K562 (cell line): ENCODE results near the gene TTYH2. TPM values are rescaled to one million over a fixed set of nuclear protein-coding genes. Genes with fewer than 3 reads are reported as not detected.

Experiments
- ATAC-seq: fragments of 200-7000 bp; cut with Tn5 transposase; 3 replicates; pipeline ENCODE4 v1.9.1; 2020; ENCODE audit warnings: moderate library complexity
- BruUV-seq: library from RNA; stranded (reverse); fragments of 400-500 nt; replicated peaks from 2 replicates; lab custom pipeline; 2021; lab: Mats Ljungman, UMichigan
- CTCF ChIA-PET: fragments of 300-600 bp; formaldehyde crosslinking; extraction: SDS; loops from one replicate; lab custom pipeline; 2021; ENCODE audit warnings: low intra/inter-chr PET ratio; lab: Yijun Ruan, JAX
- POLR2A ChIA-PET: fragments of 300-600, 350-650 bp; sonication (Branson Sonifier 250); formaldehyde crosslinking; extraction: SDS; loops from one replicate; lab custom pipeline; 2021; ENCODE audit warnings: antibody characterized with exemption, inconsistent platforms; lab: Yijun Ruan, JAX
- DNase-seq, 4 experiments: peaks; one replicate each; pipeline versions ENCODE4 v3.0.0 to v3.0.0-alpha.2; 2011 to 2018; ENCODE audit warnings: low spot score in 3 of 4, mixed read lengths in 3 of 4; ENCODE audit errors: extremely low read depth in 1 of 4
- FAIRE-seq: peaks from 2 replicates; lab custom pipeline; 2011; peaks lifted over from hg19 to GRCh38; lab: Jason Lieb, UNC
- H2AFZ ChIP-seq: 2 replicates; pipeline ENCODE4 v1.6.0; 2011; ENCODE audit warnings: low read depth, low read length, control low read depth, inconsistent platforms
- H3K27ac ChIP-seq: fragments of 200-600 bp; 3 replicates; pipeline ENCODE4 v1.8.0; 2011; ENCODE audit warnings: low read depth, mild to moderate bottlenecking, control low read depth, inconsistent platforms, low read length, moderate library complexity, mixed read lengths; ENCODE audit errors: extremely low read depth
- H3K27me3 ChIP-seq, 2 experiments: fragments of 300-600 bp in 1 of 2; 2 replicates in 1 of 2; 3 replicates in 1 of 2; pipeline versions ENCODE4 v1.6.0 to v1.8.0; 2011; ENCODE audit warnings: inconsistent platforms in 2 of 2, low read length in 2 of 2, mild to moderate bottlenecking in 1 of 2, mixed read lengths in 1 of 2, moderate library complexity in 1 of 2; ENCODE audit not compliant: control insufficient read depth in 2 of 2, insufficient read depth in 2 of 2
- H3K36me3 ChIP-seq: fragments of 300-600 bp; 3 replicates; pipeline ENCODE4 v1.8.0; 2011; ENCODE audit warnings: mild to moderate bottlenecking, low read length, inconsistent platforms; ENCODE audit not compliant: control insufficient read depth, insufficient read depth
- H3K4me1 ChIP-seq, 2 experiments: fragments of 200-600 bp in 1 of 2; replicated peaks in 1 of 2; 2 replicates in 1 of 2; 3 replicates in 1 of 2; pipeline versions ENCODE4 v1.5.1 to v1.8.0; 2011; ENCODE audit warnings: inconsistent platforms in 2 of 2, low read length in 2 of 2, mild to moderate bottlenecking in 1 of 2, mixed read lengths in 1 of 2, moderate library complexity in 1 of 2; ENCODE audit not compliant: control insufficient read depth in 2 of 2, insufficient read depth in 2 of 2
- H3K4me2 ChIP-seq: 2 replicates; pipeline ENCODE4 v1.6.1; 2011; ENCODE audit warnings: low read length, control low read depth, inconsistent platforms, mixed read lengths; ENCODE audit not compliant: insufficient read depth
- H3K4me3 ChIP-seq: fragments of 200-600 bp; sonication (generic), shearing (Covaris generic); 2 replicates; pipeline ENCODE4 v1.5.1; 2016; ENCODE audit warnings: control low read depth, inconsistent platforms
- H3K79me2 ChIP-seq: fragments of 200-600 bp; 3 replicates; pipeline ENCODE4 v1.8.0; 2011; ENCODE audit warnings: low read length, inconsistent platforms; ENCODE audit not compliant: control insufficient read depth, insufficient read depth
- H3K9ac ChIP-seq, 2 experiments: 2 replicates each; pipeline versions ENCODE4 v1.6.0 to v1.6.1; 2011; ENCODE audit warnings: low read depth in 2 of 2, low read length in 2 of 2, control low read depth in 1 of 2, inconsistent platforms in 1 of 2, mild to moderate bottlenecking in 1 of 2, mixed read lengths in 1 of 2; ENCODE audit not compliant: insufficient read depth in 1 of 2
- H3K9me1 ChIP-seq: one replicate; pipeline ENCODE4 v1.6.0; 2011; ENCODE audit warnings: inconsistent platforms, mild to moderate bottlenecking, low read length, moderate library complexity; ENCODE audit not compliant: control insufficient read depth, insufficient read depth
- H3K9me3 ChIP-seq: replicated peaks from 2 replicates; pipeline ENCODE4 v1.5.1; 2011; ENCODE audit warnings: low read depth, low read length, inconsistent platforms; ENCODE audit not compliant: control insufficient read depth, insufficient read depth
- H4K20me1 ChIP-seq: replicated peaks from 2 replicates; pipeline ENCODE4 v1.6.1; 2011; ENCODE audit warnings: low read length, inconsistent platforms, mixed read lengths; ENCODE audit not compliant: control insufficient read depth, insufficient read depth
- CHCHD3 ChIP-seq: fragments of 250-450 bp; sonication (Bioruptor Pico); IDR thresholded peaks from 2 replicates; pipeline ENCODE4 v2.1.2; 2022; ENCODE audit warnings: mild to moderate bottlenecking
- GATA2 ChIP-seq: sonication (generic); formaldehyde crosslinking; IDR thresholded peaks from 2 replicates; pipeline ENCODE4 v1.4.0; 2020; ENCODE audit warnings: mild to moderate bottlenecking, missing genetic modification reagents
- HEY1 ChIP-seq: fragments of 250-450 bp; sonication (Bioruptor Pico); IDR thresholded peaks from 2 replicates; pipeline ENCODE4 v1.5.0; 2020; ENCODE audit warnings: mild to moderate bottlenecking, moderate library complexity, borderline replicate concordance
- HNRNPH1 ChIP-seq: fragments of 200-400 bp; formaldehyde crosslinking; optimal IDR thresholded peaks from 2 replicates; pipeline ENCODE3; 2017; ENCODE audit warnings: low read depth, mild to moderate bottlenecking, low read length, moderate library complexity
- MEIS2 ChIP-seq: fragments of 450-650 bp; IDR thresholded peaks from 2 replicates; pipeline ENCODE4 v1.6.1; 2014; ENCODE audit warnings: mild to moderate bottlenecking; ENCODE audit not compliant: partially characterized antibody
- NFE2L1 ChIP-seq: fragments of 450-650 bp; IDR thresholded peaks from 2 replicates; pipeline ENCODE4 v1.6.1; 2016; ENCODE audit warnings: missing genetic modification characterization, low read depth, mild to moderate bottlenecking, missing compliant biosample characterization, moderate library complexity, borderline replicate concordance
- NR2F6 ChIP-seq: fragments of 450-650 bp; formaldehyde crosslinking; IDR thresholded peaks from 2 replicates; pipeline ENCODE4 v1.4.0; 2020; ENCODE audit warnings: mild to moderate bottlenecking
- PHB2 ChIP-seq: fragments of 450-650 bp; IDR thresholded peaks from 2 replicates; pipeline ENCODE4 v1.6.1; 2017; ENCODE audit warnings: low read depth
- POLR2B ChIP-seq: fragments of 450-650 bp; IDR thresholded peaks from 2 replicates; pipeline ENCODE4 v1.6.1; 2018; ENCODE audit warnings: low read depth; ENCODE audit not compliant: partially characterized antibody
- POU5F1 ChIP-seq: fragments of 150-350 bp; IDR thresholded peaks from 2 replicates; pipeline ENCODE4 v1.6.1; 2014; ENCODE audit warnings: borderline replicate concordance, low read length, low read depth, mild to moderate bottlenecking; ENCODE audit not compliant: partially characterized antibody
- RFX5 ChIP-seq: IDR thresholded peaks from 2 replicates; pipeline ENCODE4 v1.6.1; 2011; ENCODE audit warnings: low read depth, mild to moderate bottlenecking, improper control_type of control experiment, low read length
- XRCC5 ChIP-seq: fragments of 200-400 bp; formaldehyde crosslinking; IDR thresholded peaks from 2 replicates; pipeline ENCODE4 v1.6.1; 2017; ENCODE audit warnings: low read depth, mild to moderate bottlenecking, low read length
- YY1 ChIP-seq, 3 experiments: IDR thresholded peaks; 2 replicates each; pipeline ENCODE4 v1.6.1; 2011; ENCODE audit warnings: low read length in 2 of 3, mild to moderate bottlenecking in 2 of 3, moderate library complexity in 2 of 3, borderline replicate concordance in 1 of 3, control low read depth in 1 of 3, low read depth in 1 of 3; ENCODE audit not compliant: insufficient read depth in 3 of 3, insufficient replicate concordance in 2 of 3, control insufficient read depth in 1 of 3, insufficient read length in 1 of 3; ENCODE audit errors: extremely low read depth in 1 of 3
- ZBED1 ChIP-seq: IDR thresholded peaks from 2 replicates; pipeline ENCODE4 v1.6.1; 2014
- ZNF121 ChIP-seq: sonication (generic); formaldehyde crosslinking; conservative IDR thresholded peaks from 2 replicates; pipeline ENCODE4 v1.8.0; 2022; ENCODE audit warnings: missing genetic modification reagents
- ZNF165 ChIP-seq: fragments of 250-450 bp; sonication (Bioruptor Pico); IDR thresholded peaks from 2 replicates; pipeline ENCODE4 v1.4.0; 2020; ENCODE audit warnings: borderline replicate concordance
- ZNF184 ChIP-seq: sonication (generic); formaldehyde crosslinking; IDR thresholded peaks from 2 replicates; pipeline ENCODE4 v1.5.0; 2020; ENCODE audit warnings: missing genetic modification reagents
- ZNF212 ChIP-seq: fragments of 450-650 bp; formaldehyde crosslinking; IDR thresholded peaks from 2 replicates; pipeline ENCODE4 v1.4.0; 2020; ENCODE audit warnings: mild to moderate bottlenecking
- whole genome bisulfite sequencing: fragments of 100-300 bp; shearing (Covaris generic); methylation state at CpG from one replicate; pipeline ENCODE4 v1.1.6; 2016; ENCODE audit warnings: low coverage, mixed read lengths; ENCODE audit not compliant: insufficient coverage; ENCODE audit errors: missing lambda C conversion rate; 5-methylcytosine and 5-hydroxymethylcytosine counted together
- in situ Hi-C: fragments of 300-500 bp; cut with MboI; formaldehyde crosslinking; loops from 4 replicates; pipeline ENCODE4 v1.15.0; 2018; ENCODE audit warnings: inconsistent platforms, mixed read lengths
- intact Hi-C: fragments of 100-400 bp; cut with micrococcal nuclease; formaldehyde crosslinking; loops from 2 replicates; pipeline ENCODE4 v1.14.2; 2022
- polyA plus RNA-seq, 8 experiments: library from polyadenylated mRNA; depleted of rRNA in 4 of 8; stranded (reverse) in 5 of 8; unstranded in 3 of 8; fragments of >200 nt; fragmentation: Nextera tagmentation in 2 of 8; fragmentation: Illumina TruSeq in 1 of 8; extraction: Ambion mirVana in 2 of 8; extraction: Trizol in 1 of 8; gene quantifications; 2 replicates each; pipeline versions ENCODE4 v1.2.1 to v1.2.3, GENCODE V29; 2011 to 2014; ENCODE audit warnings: inconsistent platforms in 1 of 8, missing spikeins in 1 of 8
- total RNA-seq, 7 experiments: library from RNA; depleted of rRNA in 6 of 7; stranded (reverse); fragments of >200 nt in 6 of 7; fragmentation: Illumina TruSeq in 2 of 7; extraction: Trizol in 2 of 7; gene quantifications; 2 replicates each; pipeline versions ENCODE4 v1.2.1 to v1.2.3, GENCODE V29; 2011 to 2021; ENCODE audit warnings: low replicate concordance in 1 of 7
- TF ChIP-seq, protein P1 (sequence below): sonication (generic); formaldehyde crosslinking; IDR thresholded peaks from 2 replicates; pipeline ENCODE4 v1.8.0; 2022; ENCODE audit warnings: mild to moderate bottlenecking, missing genetic modification reagents

TTYH2 gene
- total and polyA plus RNA-seq, 9 of the 15 experiments (the other 6 are each of a cell fraction or from before 2014, with no cell fraction given): 0.03 to 2.0 (median 0.91) TPM

DNA sequence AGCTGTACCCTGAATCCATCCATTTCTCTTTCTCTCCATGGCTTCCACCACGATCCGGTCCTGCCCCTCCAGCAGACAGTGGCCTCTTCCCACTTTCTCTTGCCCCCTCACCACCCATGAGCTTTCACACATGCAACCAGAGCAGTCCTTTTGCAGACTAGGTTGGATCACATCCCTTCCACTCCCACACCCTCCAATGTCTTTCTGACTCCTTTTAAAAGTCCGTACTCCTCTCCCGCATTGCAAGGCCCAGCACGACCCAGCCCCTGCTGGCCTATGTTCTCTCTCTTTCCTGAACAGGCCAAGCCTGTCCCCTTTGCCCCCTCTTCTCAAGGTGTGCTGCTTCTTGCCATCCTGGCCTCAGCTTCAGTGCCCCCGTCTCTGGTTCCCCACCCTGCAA lies 38.2 kb downstream of the TTYH2 start:
- Histone ChIP-seq H3K9ac (peak overlapping the region in 1 of 2 experiments; percentile 58; a peak in 2 of 4 replicates), H3K9me1 (no peaks in the 10 kb centered on the region), H2AFZ (no peak overlapping the region), H3K79me2 (no peaks in the 10 kb centered on the region)
- no peak for FAIRE-seq
- WGBS: 16% methylated on average over 6 of the region's 6 CpGs
- no peak for TF ChIP-seq YY1 (IDR thresholded peaks at IDR 0.05; ENCODE audit: borderline replicate concordance in 1 of 3, control insufficient read depth in 1 of 3, extremely low read depth in 1 of 3, insufficient read depth in 3 of 3, insufficient read length in 1 of 3, insufficient replicate concordance in 2 of 3, low read depth in 1 of 3, low read length in 2 of 3)
- TF ChIP-seq ZBED1: no peak
- TF ChIP-seq POU5F1: no peak
- no peak for TF ChIP-seq GATA2
- no peak for TF ChIP-seq ZNF184 (CRISPR knock-in tag)
- no peak for TF ChIP-seq ZNF212 (CRISPR knock-in tag)
- no peak for TF ChIP-seq ZNF165 (CRISPR knock-in tag)
- TF ChIP-seq NFE2L1 (tag): no peak
- TF ChIP-seq RFX5: no peak
- no peak for TF ChIP-seq ZNF121
- no peak for TF ChIP-seq PHB2
- no peak for TF ChIP-seq XRCC5
- no peak for TF ChIP-seq HEY1 (CRISPR knock-in tag)
- no peak for TF ChIP-seq CHCHD3
- TF ChIP-seq MEIS2: no peak
- TF ChIP-seq POLR2B: no peak
- TF ChIP-seq NR2F6 (CRISPR knock-in tag): no peak
- TF ChIP-seq, protein P1, sequence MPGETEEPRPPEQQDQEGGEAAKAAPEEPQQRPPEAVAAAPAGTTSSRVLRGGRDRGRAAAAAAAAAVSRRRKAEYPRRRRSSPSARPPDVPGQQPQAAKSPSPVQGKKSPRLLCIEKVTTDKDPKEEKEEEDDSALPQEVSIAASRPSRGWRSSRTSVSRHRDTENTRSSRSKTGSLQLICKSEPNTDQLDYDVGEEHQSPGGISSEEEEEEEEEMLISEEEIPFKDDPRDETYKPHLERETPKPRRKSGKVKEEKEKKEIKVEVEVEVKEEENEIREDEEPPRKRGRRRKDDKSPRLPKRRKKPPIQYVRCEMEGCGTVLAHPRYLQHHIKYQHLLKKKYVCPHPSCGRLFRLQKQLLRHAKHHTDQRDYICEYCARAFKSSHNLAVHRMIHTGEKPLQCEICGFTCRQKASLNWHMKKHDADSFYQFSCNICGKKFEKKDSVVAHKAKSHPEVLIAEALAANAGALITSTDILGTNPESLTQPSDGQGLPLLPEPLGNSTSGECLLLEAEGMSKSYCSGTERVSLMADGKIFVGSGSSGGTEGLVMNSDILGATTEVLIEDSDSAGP (CRISPR knock-in tag): no peak
- no peak for TF ChIP-seq HNRNPH1
- TF ChIP-seq, all 486 proteins: peak for 0
- Histone ChIP-seq H3K4me1 (peaks cover 0 to 22% of the 10 kb centered on the region in 2 experiments; a peak in 2 of 5 replicates), H3K36me3 (no peaks in the 10 kb centered on the region), H4K20me1 (no peaks in the 10 kb centered on the region), H3K27me3 (peaks cover 0 to 48% of the 10 kb centered on the region in 2 experiments; a peak in 3 of 5 replicates), H3K4me3 (no peak overlapping the region), H3K4me2 (no peak overlapping the region), H3K9me3 (no peaks in the 10 kb centered on the region), H3K27ac (no peak overlapping the region)
- no peak for ATAC-seq
- no peak for DNase-seq
- in situ Hi-C loops (no loop called here), intact Hi-C loops (no loop called here)
- POLR2A ChIA-PET: interaction anchor here (0.7 kb wide), 1 partner anchor 18 kb away, joined by 3 read pairs; no protein-coding TSS in a partner anchor
- no TSS peak for BruUV-seq
- CTCF ChIA-PET: no interaction called here
